HG02885 (cell line): ENCODE measurements around the gene NMNAT2.

Experiments
- ATAC-seq: cut with Tn5 transposase; IDR thresholded peaks from one replicate; pipeline ENCODE4 v1.9.1; 2021; ENCODE audit warnings: mild to moderate bottlenecking; ENCODE audit not compliant: unreplicated experiment, poor library complexity

The NMNAT2 gene

GRCh38 chr1:183319606-183320005 lies 98.6 kb downstream of the NMNAT2 start:
- ATAC-seq: no peak

DNA sequence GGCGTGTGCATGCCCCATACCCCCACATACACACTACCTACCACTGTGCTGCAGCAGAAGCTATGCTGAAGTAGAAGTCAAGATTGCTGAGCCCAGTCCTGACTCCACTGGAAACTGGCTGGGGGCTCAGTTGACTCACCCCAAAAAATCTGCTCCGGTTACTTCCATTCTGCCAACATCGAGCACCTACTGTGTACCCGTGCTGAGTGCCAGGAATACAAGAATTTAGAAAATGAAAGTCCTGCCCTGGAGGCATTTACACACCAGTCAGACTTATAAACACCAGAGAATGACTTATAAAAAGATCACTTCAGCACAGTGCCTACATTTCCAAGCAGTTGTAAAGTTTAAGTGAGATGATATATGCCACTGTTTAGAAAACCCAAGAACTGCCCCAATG lies 99.1 kb downstream of the NMNAT2 start:
- ATAC-seq: no peak

DNA sequence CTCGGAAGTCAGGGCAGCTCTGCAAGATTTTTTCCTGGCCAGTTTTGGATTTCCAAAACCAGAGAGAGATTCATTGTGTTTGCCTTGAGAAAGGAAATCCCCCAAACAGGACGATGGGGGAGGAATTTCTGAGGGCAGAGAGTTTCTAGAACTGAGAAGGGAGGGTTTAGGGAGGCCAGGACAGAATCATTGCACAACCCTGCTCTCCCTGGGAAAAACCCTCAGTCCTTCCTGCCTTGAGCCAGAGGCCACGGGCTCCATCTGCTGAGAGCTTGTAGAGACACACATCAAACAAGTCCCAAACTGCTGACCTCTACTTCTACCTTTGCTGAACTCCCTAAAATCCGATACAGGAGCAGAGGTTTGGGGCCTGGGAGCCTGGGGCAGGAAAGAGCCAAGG lies 99.7 kb downstream of the NMNAT2 start:
- peak; percentile 66 for ATAC-seq

DNA sequence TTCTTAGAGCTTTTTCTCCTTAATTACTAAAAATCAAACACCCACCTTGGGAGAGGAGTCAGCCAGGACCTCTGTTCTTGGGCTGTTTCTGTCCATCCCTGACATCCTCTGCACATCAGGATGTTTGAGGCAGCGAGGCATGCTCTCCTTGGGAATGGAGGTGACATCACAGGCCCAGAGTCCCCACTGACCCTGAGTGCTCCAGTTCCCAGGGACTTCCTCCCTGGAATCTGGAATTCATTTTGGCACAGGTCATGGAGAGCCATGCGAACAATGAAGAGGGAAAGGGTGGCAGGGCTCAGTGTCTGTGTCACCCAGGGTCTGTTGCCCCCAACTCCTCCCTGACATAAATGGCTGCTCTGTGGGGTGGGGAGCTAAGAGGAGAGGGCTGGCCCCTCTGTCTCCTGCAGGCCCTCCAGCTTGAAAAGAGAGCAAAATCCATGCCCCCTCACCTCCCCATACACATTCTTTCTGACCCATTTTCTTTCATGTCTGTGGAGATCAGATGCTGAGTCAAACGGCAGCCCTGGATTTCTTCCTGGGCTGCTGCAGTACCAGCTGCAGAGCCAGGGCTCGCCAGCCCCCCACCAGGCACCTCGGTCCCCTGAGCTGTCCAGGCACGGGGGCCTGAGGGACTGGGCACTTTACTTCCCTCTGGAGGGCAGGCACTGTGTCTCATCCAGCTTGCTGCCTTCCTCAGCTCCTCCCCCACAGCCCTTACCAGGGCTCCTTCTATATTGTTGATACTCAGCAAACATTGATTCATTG lies 102.0 kb downstream of the NMNAT2 start:
- no peak for ATAC-seq

GRCh38 chr1:183313063-183313462 lies 105.1 kb downstream of the NMNAT2 start:
- no peak for ATAC-seq

DNA sequence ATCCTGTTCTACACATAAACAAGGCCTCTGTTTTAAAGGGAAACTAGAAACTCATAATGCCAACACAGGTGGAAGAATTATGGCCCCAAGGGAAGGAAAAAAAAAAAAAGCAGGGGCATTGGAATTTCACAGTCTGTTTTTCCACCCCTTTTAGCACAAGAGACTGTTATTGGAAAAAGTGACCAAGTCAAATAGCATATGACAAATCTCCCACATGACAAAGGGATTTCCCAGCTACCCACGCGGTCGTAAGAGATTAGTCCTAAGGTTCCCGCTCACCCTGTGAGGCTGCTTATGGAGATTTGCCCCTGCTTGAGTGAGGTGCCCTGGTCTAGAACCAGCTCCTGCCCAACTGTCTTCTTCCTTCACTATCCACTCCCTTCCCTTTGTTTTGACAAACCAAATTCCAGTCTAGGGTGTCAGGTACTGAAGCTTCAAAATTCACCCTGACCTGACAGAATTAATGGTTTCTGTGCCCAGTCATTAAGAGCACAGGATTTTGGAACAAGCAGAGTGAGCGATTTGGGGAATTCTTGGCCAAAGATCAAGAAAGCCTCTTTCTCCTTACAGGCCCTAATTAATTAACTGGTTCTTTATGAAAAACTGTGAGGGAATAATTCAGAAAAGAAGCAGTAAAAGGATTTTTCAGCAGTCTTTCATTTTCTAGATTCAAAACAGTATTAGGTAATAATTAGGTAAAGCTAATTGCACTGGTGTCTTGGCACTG lies 107.3 kb downstream of the NMNAT2 start:
- no peak for ATAC-seq

- no peak for ATAC-seq
Measured at GRCh38 chr1:183308719-183309118, 109.5 kb downstream of the NMNAT2 start.

- peak; percentile 66 for ATAC-seq
Measured at GRCh38 chr1:183306317-183307042, 111.7 kb downstream of the NMNAT2 start.

DNA sequence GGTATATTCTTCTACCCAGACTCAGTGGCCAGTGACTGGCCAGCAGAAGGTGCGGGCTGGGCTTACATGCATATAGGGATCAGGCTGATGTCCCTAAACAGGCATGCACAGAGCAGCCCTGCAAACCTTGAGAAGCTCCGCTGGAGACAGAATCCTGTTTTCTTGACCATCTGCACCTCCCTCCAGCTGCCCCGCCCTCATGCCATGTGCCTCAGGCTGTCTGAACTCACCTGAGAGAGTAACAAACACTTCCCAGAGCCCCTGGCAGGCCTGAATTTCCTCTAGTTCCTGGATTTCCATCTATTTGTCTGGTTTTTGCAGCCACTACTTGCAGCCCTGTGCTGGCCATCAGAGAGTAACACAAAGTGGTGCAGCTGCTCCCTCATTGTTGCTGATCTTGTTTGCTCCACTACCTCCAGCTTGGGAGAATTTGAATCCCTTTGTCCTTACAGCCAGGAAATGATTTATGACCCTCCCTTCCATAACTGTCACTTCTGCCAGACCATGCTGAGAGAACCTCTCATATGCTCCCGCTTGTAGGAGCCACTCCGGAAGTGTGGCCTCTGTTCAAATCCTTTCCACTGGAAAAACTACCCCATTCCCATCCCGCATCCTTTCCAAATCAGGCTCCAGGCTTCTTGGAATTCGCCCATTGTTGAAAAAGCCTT lies 113.6 kb downstream of the NMNAT2 start:
- no peak for ATAC-seq

GRCh38 chr1:183303901-183304300 lies 114.3 kb downstream of the NMNAT2 start:
- ATAC-seq: no peak

DNA sequence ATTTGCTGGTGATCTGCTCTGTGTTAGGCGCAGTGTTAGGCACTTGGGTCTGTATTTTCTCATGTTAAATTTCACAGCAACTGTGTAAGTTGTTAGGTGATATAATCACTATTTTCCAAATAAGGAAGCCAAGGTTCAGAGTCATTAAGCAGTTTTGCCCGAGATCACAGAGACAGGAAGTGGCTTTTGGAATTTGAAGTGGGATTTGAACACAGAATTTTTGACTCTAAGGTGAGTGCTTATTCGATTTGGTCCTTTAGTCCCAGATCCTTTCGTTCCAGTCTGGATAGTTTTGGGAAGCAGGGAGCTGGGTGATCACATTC lies 114.9 kb downstream of the NMNAT2 start:
- ATAC-seq: no peak

DNA sequence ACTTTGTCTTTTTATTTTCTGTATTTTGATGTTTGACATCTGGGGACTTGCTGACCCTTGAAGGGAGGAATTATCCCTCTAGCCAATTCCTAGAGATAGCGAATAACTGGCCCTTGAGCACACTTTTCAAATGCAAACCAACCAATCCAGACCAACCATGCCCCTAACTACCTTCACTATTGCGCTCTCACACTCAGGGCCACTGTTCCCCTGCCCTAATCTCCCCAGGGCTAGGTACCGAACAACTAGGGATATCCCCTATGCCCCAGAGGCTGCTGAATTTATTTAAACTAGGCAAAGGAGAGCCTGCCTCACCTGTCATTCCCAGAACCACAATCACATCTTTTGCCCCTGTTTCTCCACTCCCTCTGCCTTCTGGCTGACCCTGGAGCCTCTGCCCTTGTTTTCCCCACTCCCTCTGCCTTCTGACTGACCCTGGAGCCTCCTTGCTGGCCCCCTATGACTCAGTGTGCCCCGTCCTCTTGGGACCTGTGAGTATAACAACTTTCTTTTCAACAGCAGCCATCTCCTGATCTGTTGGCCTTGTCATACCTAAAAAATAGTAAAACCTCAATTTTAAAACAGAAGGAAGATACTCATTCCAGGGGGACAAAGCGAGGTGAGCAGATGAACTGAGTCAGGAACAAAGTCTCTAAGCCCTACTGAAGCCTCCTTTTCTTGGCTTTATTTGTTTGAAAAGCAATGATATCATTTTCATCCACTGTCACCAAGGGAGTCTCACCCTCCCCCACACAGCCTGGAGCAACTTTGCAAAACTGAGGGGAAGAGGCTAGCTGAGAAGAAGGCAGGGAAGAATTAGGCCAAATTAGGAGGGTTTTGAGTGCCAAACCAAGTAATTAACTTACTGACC lies 115.5 kb downstream of the NMNAT2 start:
- ATAC-seq: no peak

DNA sequence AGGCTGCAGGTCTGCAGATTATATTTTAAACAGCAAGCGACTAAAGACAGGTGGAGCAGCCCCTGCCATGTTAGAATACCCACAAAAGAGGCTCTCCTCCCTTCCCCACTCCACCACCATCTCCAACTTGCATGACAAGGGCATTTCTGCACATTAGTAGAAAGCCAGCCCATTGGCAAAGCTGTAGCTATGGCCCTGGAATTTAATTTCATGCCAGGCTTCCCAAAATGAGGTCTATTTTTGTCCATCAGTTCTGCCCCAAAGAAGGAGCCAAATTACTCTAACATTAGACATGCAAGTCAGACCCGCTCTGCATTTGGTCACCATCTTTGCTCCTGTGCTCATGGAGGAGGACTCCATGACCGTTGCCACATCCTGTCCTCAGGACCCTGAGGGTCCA lies 116.9 kb downstream of the NMNAT2 start:
- no peak for ATAC-seq

- ATAC-seq: no peak
Measured at GRCh38 chr1:183300828-183301227, 117.4 kb downstream of the NMNAT2 start.

DNA sequence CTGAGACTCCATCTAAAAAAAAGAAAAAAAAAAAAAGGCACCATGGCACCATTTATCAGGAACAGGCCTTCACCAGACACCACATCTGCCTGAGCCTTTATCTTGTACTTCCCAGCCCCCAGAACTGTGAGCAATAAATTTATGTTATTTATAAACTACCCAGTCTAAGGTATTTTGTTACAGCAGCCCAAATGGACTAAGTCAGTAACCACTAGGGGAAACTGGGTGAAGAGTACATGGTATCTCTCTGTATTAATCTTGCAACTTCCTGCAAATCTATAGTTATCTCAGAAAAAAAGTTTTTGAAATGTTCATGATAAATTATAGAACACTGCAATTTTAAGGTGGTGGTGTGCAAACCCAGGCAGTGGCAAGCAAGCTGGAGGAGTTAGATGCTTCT lies 117.8 kb downstream of the NMNAT2 start:
- ATAC-seq: no peak

DNA sequence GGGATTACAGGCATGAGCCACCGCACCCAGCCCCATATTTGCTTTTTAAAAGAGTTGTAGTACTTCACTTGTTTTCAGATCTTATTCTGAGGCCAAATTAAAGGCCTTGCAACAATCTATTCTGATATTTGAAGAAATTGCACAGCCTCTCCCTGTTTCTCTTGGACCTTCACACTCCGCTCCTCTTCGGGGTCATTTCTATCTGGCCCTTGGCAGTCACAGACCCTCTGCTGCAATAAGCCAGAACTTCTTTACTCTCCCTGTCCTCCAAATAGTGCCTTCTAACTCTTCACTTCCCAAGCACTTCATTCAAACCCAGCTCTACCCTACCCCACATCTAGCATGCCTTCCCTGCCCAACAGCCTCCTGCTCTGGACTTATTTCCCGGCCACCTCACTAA lies 121.4 kb downstream of the NMNAT2 start:
- ATAC-seq: no peak

- no peak for ATAC-seq
Measured at GRCh38 chr1:183295521-183295920, 122.7 kb downstream of the NMNAT2 start.

- no peak for ATAC-seq
Measured at GRCh38 chr1:183293876-183294275, 124.3 kb downstream of the NMNAT2 start.

DNA sequence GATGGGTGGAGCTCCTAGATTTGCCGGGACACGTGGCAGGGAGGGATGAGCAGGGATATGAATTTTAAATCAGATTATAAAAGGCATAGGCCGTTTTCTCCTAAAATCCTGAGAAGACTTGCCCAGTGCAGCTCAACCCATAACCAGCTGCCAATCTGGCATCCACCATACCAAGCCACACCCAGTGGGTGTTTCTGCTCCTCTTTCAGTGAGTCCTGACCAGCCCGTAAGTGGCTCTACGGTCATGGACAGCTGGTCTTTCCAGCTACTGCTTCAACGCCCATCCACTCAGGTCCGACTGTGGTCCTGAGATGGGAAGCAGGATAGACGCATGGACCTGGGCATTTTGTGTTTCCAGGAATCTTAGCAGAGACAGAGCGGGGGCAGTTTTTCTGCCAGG lies 124.9 kb downstream of the NMNAT2 start:
- ATAC-seq: no peak
